GM21576 (cell line): ENCODE measurements around the gene SLC16A11.
"Not testable (repeated sequence)": the region's sequence is repeated elsewhere in the genome, so short reads cannot be mapped to it uniquely, and the experiment has no call there.

ENCODE experiments used
- ATAC-seq: cut with Tn5 transposase; IDR thresholded peaks from one replicate; pipeline ENCODE4 v1.9.1; 2021; ENCODE audit warnings: mild to moderate bottlenecking, moderate library complexity; ENCODE audit not compliant: unreplicated experiment

SLC16A11 gene

GRCh38 chr17:7014261-7014994, 29.5 kb downstream of the SLC16A11 start:
- peak; percentile 75 for ATAC-seq

- no peak for ATAC-seq
Observed at GRCh38 chr17:7011942-7012254, 32.0 kb downstream of the SLC16A11 start.

GRCh38 chr17:7011415-7011814, 32.5 kb downstream of the SLC16A11 start:
- ATAC-seq, result no peak

- ATAC-seq, result no peak
Observed at GRCh38 chr17:7010523-7010922, 33.4 kb downstream of the SLC16A11 start.

GRCh38 chr17:7007143-7007542, 36.7 kb downstream of the SLC16A11 start:
- no peak for ATAC-seq

GRCh38 chr17:7005716-7006115, 38.2 kb downstream of the SLC16A11 start:
- no peak for ATAC-seq

- no peak for ATAC-seq
Observed at GRCh38 chr17:7004398-7005253, 39.3 kb downstream of the SLC16A11 start.

GRCh38 chr17:7003745-7004144, 40.1 kb downstream of the SLC16A11 start:
- ATAC-seq, result no peak

GRCh38 chr17:7002288-7003047, 41.4 kb downstream of the SLC16A11 start:
- ATAC-seq, result no peak

GRCh38 chr17:7001318-7001961, 42.5 kb downstream of the SLC16A11 start:
- no peak for ATAC-seq

- no peak for ATAC-seq
Observed at GRCh38 chr17:6998855-6999508, 44.9 kb downstream of the SLC16A11 start.

GRCh38 chr17:6997171-6997570, 46.7 kb downstream of the SLC16A11 start:
- ATAC-seq, result no peak

GRCh38 chr17:6996256-6997011, 47.5 kb downstream of the SLC16A11 start:
- no peak for ATAC-seq

- no peak for ATAC-seq
Observed at GRCh38 chr17:6995500-6996255, 48.2 kb downstream of the SLC16A11 start, which contains the start of gene ALOX12. Gene ALOX12 (plus strand): TSS chr17:6996049. CDS start chr17:6996118, 69 bp downstream.

GRCh38 chr17:6994666-6995256, 49.1 kb downstream of the SLC16A11 start:
- no peak for ATAC-seq

- ATAC-seq, result no peak
Observed at GRCh38 chr17:6994118-6994598, 49.7 kb downstream of the SLC16A11 start.

- ATAC-seq, result not testable (repeated sequence)
Observed at GRCh38 chr17:6993613-6994056, 50.3 kb downstream of the SLC16A11 start.
